OCI-LY7 (cell line): ENCODE results near the gene RASL12. TPM values are rescaled to one million over a fixed set of nuclear protein-coding genes. Genes with fewer than 3 reads are reported as not detected.
"Not testable (repeated sequence)": the region's sequence is repeated elsewhere in the genome, so short reads cannot be mapped to it uniquely, and the experiment has no call there.

ENCODE experiments used
- BruUV-seq: library from RNA; stranded (reverse); fragments of 400-500 nt; replicated peaks from 2 replicates; lab custom pipeline; 2021; lab: Mats Ljungman, UMichigan
- CTCF ChIA-PET: fragments of 300-600 bp; sonication (Branson Sonifier 250); formaldehyde crosslinking; loops from one replicate; lab custom pipeline; 2022; ENCODE audit warnings: antibody characterized with exemption; ENCODE audit not compliant: unreplicated experiment; lab: Charles Lee
- POLR2A ChIA-PET: fragments of 300-600 bp; sonication (Branson Sonifier 250); formaldehyde crosslinking; loops from one replicate; lab custom pipeline; 2022; ENCODE audit warnings: antibody characterized with exemption; lab: Charles Lee
- DNase-seq: peaks from one replicate; pipeline ENCODE4 v3.0.0-alpha.2; 2015; ENCODE audit warnings: low spot score
- H2AFZ ChIP-seq: fragments of 200-600 bp; sonication (generic), shearing (Covaris generic); 2 replicates; pipeline ENCODE4 v1.6.1; 2014; ENCODE audit warnings: mild to moderate bottlenecking, antibody characterized with exemption, low read length, moderate library complexity
- H3K27ac ChIP-seq: fragments of 200-600 bp; sonication (generic); 2 replicates; pipeline ENCODE4 v1.5.1; 2014; ENCODE audit warnings: mixed run types, low read depth, mild to moderate bottlenecking, moderate library complexity, low read length, inconsistent platforms; ENCODE audit not compliant: poor library complexity, severe bottlenecking
- H3K36me3 ChIP-seq: fragments of 200-600 bp; sonication (generic); 2 replicates; pipeline ENCODE4 v1.6.1; 2014; ENCODE audit warnings: mild to moderate bottlenecking, antibody characterized with exemption, low read length, moderate library complexity, mixed read lengths; ENCODE audit not compliant: insufficient read depth
- H3K4me1 ChIP-seq: fragments of 200-600 bp; sonication (generic); 2 replicates; pipeline ENCODE4 v1.5.1; 2014; ENCODE audit warnings: mild to moderate bottlenecking, low read length; ENCODE audit not compliant: insufficient read depth, poor library complexity, severe bottlenecking
- H3K4me2 ChIP-seq: fragments of 200-600 bp; sonication (generic); 2 replicates; pipeline ENCODE4 v1.6.1; 2014; ENCODE audit warnings: mild to moderate bottlenecking, low read length
- H3K4me3 ChIP-seq: fragments of 200-600 bp; sonication (generic); 2 replicates; pipeline ENCODE4 v1.5.1; 2014; ENCODE audit warnings: mild to moderate bottlenecking, low read depth, low read length; ENCODE audit not compliant: poor library complexity, severe bottlenecking
- H3K79me2 ChIP-seq: fragments of 200-600 bp; sonication (generic); 2 replicates; pipeline ENCODE4 v1.6.1; 2016; ENCODE audit warnings: low read depth, mild to moderate bottlenecking, low read length, moderate library complexity, mixed read lengths; ENCODE audit not compliant: insufficient read depth
- H3K9me2 ChIP-seq: fragments of 200-600 bp; sonication (generic); 2 replicates; pipeline ENCODE4 v1.6.1; 2016; ENCODE audit warnings: mild to moderate bottlenecking, low read length, mixed read lengths; ENCODE audit not compliant: insufficient read depth
- H3K9me3 ChIP-seq: fragments of 200-600 bp; sonication (generic); 2 replicates; pipeline ENCODE4 v1.6.1; 2014; ENCODE audit warnings: mild to moderate bottlenecking, mixed run types, low read length, mixed read lengths
- H4K20me1 ChIP-seq: fragments of 200-600 bp; sonication (generic); 2 replicates; pipeline ENCODE4 v1.6.1; 2014; ENCODE audit warnings: mild to moderate bottlenecking, antibody characterized with exemption, low read length, moderate library complexity, mixed read lengths; ENCODE audit not compliant: insufficient read depth
- CTCF ChIP-seq: fragments of 200-600 bp; sonication (generic); conservative IDR thresholded peaks from 2 replicates; pipeline ENCODE4 v1.5.1; 2014; ENCODE audit warnings: mild to moderate bottlenecking, antibody characterized with exemption, low read length, moderate library complexity, mixed read lengths
- EZH2phosphoT487 ChIP-seq: fragments of 200-600 bp; sonication (generic); IDR thresholded peaks from 2 replicates; pipeline ENCODE4 v1.6.1; 2018; ENCODE audit warnings: low read depth, borderline replicate concordance, mild to moderate bottlenecking, mixed run types, antibody characterized with exemption, low read length, moderate library complexity, mixed read lengths
- intact Hi-C: fragments of 100-400 bp; cut with micrococcal nuclease; formaldehyde crosslinking; loops from one replicate; pipeline ENCODE4 v1.10.0; 2022; ENCODE audit not compliant: unreplicated experiment
- total RNA-seq, 2 experiments: library from RNA; depleted of rRNA in 1 of 2; stranded (reverse); fragments of >200 nt in 1 of 2; shearing (Covaris generic) in 1 of 2; gene quantifications; 2 replicates each; pipeline ENCODE4 v1.2.3, GENCODE V29; 2014 to 2022

Gene RASL12
- total RNA-seq, 2 experiments from 2014 or later = not detected

- H3K9me2 ChIP-seq, H3K27ac ChIP-seq, H3K36me3 ChIP-seq, H3K4me1 ChIP-seq, DNase-seq, H2AFZ ChIP-seq, BruUV-seq, H4K20me1 ChIP-seq, intact Hi-C loops, H3K4me2 ChIP-seq, POLR2A ChIA-PET, H3K79me2 ChIP-seq, H3K4me3 ChIP-seq, H3K9me3 ChIP-seq: not testable (repeated sequence)
- CTCF ChIA-PET = interaction anchor here (0.6 kb wide), 2 partner anchors 10 to 27 kb away, joined by 3 read pairs; no protein-coding TSS in a partner anchor
These were observed 8.0 kb upstream of the RASL12 start for GRCh38 chr15:65075607-65076395.

GRCh38 chr15:65074946-65075345, 7.2 kb upstream of the RASL12 start:
- H3K9me3 ChIP-seq, intact Hi-C loops, H2AFZ ChIP-seq, CTCF ChIA-PET, H3K4me3 ChIP-seq, DNase-seq, H3K4me2 ChIP-seq, BruUV-seq, H3K27ac ChIP-seq, H3K36me3 ChIP-seq, POLR2A ChIA-PET, H4K20me1 ChIP-seq, H3K9me2 ChIP-seq, H3K4me1 ChIP-seq, H3K79me2 ChIP-seq: not testable (repeated sequence)

- no peaks in the 10 kb centered on the region for H3K79me2 ChIP-seq
- TF ChIP-seq CTCF (no peak), EZH2phosphoT487 (no peak)
- no peak overlapping the region for H3K4me2 ChIP-seq
- no peak overlapping the region for H2AFZ ChIP-seq
- no TSS peak for BruUV-seq
- H4K20me1 ChIP-seq = no peaks in the 10 kb centered on the region
- no peaks in the 10 kb centered on the region for H3K9me3 ChIP-seq
- H3K36me3 ChIP-seq = no peaks in the 10 kb centered on the region
- ChIA-PET POLR2A (interaction anchor here (0.7 kb wide), 2 partner anchors 19 to 60 kb away, joined by 3 read pairs; no protein-coding TSS in a partner anchor), CTCF (no interaction called here)
- peaks cover 5% of the 10 kb centered on the region for H3K4me1 ChIP-seq
- DNase-seq = no peak
- intact Hi-C loops = no loop called here
- H3K27ac ChIP-seq = no peak overlapping the region
- H3K4me3 ChIP-seq = no peak overlapping the region
- H3K9me2 ChIP-seq = no peaks in the 10 kb centered on the region
These were observed 4.8 kb upstream of the RASL12 start for GRCh38 chr15:65072617-65073016.
